Thyroid gland (tissue), 4 donors: ENCODE results near the gene SYTL3.

Source experiments
- POLR2A ChIP-seq, 2 donors: fragments of 450-650 bp; IDR thresholded peaks; one replicate each; pipeline ENCODE4 v1.6.1; 2017; ENCODE audit warnings: antibody characterized with exemption in 2 of 2, mild to moderate bottlenecking in 2 of 2, moderate library complexity in 1 of 2
- TF ChIP-seq, protein P1 (sequence below), 6 experiments: fragments of 200-600 bp in 3 of 6; fragments of 450-650 bp in 3 of 6; sonication (generic) in 3 of 6; IDR thresholded peaks; one replicate each; pipeline ENCODE4 v1.5.1; 2016 to 2019; ENCODE audit warnings: antibody characterized with exemption in 6 of 6, mild to moderate bottlenecking in 2 of 6, inconsistent platforms in 1 of 6, moderate library complexity in 1 of 6

GRCh38 chr6:158762787-158763433, 113.1 kb downstream of the SYTL3 start:
- TF ChIP-seq POLR2A (IDR thresholded peaks at IDR 0.05): peak in 1 of 2 donors; percentile 47
- TF ChIP-seq, protein P1, sequence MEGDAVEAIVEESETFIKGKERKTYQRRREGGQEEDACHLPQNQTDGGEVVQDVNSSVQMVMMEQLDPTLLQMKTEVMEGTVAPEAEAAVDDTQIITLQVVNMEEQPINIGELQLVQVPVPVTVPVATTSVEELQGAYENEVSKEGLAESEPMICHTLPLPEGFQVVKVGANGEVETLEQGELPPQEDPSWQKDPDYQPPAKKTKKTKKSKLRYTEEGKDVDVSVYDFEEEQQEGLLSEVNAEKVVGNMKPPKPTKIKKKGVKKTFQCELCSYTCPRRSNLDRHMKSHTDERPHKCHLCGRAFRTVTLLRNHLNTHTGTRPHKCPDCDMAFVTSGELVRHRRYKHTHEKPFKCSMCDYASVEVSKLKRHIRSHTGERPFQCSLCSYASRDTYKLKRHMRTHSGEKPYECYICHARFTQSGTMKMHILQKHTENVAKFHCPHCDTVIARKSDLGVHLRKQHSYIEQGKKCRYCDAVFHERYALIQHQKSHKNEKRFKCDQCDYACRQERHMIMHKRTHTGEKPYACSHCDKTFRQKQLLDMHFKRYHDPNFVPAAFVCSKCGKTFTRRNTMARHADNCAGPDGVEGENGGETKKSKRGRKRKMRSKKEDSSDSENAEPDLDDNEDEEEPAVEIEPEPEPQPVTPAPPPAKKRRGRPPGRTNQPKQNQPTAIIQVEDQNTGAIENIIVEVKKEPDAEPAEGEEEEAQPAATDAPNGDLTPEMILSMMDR (IDR thresholded peaks at IDR 0.05): no peak
